Measurements from ENCODE around the gene SLC19A1.
"Not testable (repeated sequence)": the region's sequence is repeated elsewhere in the genome, so short reads cannot be mapped to it uniquely, and the experiment has no call there.

Gene SLC19A1

DNA sequence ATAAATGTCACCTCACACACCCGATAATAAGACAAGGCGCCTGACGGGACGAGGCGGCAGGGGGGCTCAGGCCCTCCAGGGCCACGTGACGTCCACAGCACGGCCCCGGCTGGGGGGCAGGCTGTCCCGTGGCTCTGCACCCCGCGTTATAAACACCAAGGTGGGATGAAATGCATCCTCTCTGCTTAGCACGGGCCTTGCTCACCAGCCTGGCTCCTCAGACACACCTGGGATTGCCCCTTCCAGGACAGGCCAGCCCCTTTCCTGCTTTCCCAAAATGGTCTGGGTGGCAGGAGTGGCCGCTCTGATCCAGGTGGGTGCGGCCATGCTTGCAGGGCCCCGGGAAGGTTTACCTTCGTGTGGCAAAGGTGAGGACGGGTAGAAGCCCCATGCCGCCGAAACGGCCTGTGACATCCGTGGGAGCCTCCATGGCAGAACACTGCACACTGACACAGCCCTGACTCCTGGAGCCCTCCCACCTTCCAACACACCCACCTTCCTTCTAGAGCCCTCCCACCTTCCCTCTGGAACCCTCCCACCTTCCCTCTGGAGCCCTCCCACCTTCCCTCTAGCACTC is 35.9 kb downstream of the SLC19A1 start:
- DNase-seq (ENCODE audit: low read depth, low spot score) = no peak

DNA sequence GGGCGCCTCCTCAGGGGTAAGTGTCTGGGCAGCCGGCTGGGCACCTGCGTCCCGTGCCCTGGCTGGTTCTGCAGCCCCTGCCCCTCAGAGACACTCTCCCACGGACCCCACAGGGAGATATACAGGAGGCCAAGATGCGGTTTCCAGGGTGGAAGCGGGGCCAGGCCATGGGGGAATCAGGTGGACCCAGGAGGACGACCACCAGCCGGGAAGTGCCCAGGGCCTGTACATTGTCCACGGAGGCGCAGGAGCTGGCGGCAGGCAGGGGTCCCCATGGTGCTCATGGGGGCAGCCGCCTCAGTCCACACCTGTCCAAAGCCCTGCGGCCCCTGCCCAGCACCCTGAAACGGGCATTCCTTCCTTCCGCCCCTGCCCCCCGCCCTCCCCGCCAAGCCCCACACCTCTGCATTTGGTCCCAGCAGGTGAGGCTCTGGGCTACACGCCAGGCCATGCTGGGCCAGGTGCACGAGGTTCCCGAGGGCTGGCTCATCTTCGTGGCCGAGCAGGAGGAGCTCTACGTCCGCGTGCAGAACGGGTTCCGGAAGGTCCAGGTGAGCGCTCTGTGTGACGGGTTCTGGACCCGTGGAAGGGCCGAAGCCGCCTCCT is 36.7 kb downstream of the SLC19A1 start:
- no peak for DNase-seq (ENCODE audit: low read depth, low spot score)

DNA sequence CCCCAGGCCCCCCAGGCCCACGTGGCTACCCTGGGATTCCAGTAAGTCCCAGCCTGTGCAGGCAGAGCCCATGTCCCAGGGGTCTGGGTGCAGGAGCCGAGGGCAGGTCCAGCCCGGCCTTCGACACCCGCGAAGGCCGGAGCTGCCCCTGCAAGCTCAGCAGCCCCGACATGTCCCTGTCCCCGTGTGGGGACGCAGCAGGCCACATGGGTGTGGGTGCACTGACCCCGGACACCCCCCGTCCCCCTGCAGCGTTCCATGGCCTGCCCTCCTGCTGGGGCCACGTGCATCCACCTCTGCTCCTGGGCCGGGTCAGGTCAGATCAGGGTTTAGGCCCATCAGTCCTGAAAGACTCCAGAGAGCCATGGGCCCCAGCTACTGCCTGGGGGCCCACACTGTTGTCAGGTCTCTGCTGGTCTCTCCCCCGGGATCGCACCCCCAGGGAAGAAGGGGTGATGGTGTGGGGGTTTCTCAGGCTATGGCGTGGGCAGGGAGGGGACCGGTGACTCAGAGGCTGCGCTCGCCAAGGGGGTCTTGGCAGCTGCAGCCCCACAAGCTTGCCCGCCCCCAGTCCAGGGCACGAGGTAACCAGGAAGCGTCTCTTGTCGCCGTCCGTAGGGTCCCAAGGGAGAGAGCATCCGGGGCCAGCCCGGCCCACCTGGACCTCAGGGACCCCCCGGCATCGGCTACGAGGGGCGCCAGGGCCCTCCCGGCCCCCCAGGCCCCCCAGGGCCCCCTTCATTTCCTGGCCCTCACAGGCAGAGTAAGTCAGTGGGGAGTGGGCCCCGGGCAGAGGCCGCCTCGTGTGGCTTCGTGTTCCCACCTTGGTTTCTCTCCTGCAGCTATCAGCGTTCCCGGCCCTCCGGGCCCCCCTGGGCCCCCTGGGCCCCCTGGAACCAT is 37.5 kb downstream of the SLC19A1 start:
- DNase-seq (ENCODE audit: low read depth, low spot score) = no peak

DNA sequence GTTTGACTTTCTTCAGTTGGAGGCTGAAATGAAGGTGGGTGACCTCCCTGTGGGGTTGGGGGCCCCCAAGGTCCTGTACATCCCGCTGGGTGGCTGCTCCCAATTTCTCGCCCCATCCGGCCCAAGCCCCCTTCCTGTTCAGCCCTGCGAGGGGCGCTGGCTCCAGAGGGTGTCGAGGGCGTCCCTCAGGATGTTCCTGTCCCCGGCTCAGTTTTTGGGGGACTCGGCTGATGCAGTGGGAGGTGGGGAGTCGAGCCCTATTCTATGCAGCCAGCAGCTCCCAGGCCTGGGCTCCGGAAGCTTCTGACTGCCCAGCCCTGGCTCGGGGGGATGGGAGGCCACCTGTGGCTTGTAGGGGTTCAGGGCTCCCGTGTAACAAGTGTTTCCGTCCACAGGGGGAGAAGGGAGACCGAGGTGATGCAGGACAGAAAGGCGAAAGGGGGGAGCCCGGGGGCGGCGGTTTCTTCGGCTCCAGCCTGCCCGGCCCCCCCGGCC is 38.2 kb downstream of the SLC19A1 start:
- DNase-seq (ENCODE audit: low read depth, low spot score) = no peak

- not testable (repeated sequence) for DNase-seq (ENCODE audit: low read depth, low spot score)
Observed at GRCh38 chr21:45503226-45503625, 39.0 kb downstream of the SLC19A1 start.

GRCh38 chr21:45502600-45502999 is 39.6 kb downstream of the SLC19A1 start:
- DNase-seq (ENCODE audit: low read depth, low spot score) = no peak

GRCh38 chr21:45502006-45502345 is 40.3 kb downstream of the SLC19A1 start:
- no peak for DNase-seq (ENCODE audit: low read depth, low spot score)

- DNase-seq (ENCODE audit: low read depth, low spot score) = not testable (repeated sequence)
Observed at GRCh38 chr21:45501081-45502005, 40.9 kb downstream of the SLC19A1 start.

GRCh38 chr21:45499970-45500577 is 42.2 kb downstream of the SLC19A1 start:
- no peak for DNase-seq (ENCODE audit: low read depth, low spot score)

GRCh38 chr21:45499201-45499750 is 43.0 kb downstream of the SLC19A1 start:
- no peak for DNase-seq (ENCODE audit: low read depth, low spot score)

GRCh38 chr21:45498646-45499000 is 43.6 kb downstream of the SLC19A1 start:
- DNase-seq (ENCODE audit: low read depth, low spot score) = no peak

DNA sequence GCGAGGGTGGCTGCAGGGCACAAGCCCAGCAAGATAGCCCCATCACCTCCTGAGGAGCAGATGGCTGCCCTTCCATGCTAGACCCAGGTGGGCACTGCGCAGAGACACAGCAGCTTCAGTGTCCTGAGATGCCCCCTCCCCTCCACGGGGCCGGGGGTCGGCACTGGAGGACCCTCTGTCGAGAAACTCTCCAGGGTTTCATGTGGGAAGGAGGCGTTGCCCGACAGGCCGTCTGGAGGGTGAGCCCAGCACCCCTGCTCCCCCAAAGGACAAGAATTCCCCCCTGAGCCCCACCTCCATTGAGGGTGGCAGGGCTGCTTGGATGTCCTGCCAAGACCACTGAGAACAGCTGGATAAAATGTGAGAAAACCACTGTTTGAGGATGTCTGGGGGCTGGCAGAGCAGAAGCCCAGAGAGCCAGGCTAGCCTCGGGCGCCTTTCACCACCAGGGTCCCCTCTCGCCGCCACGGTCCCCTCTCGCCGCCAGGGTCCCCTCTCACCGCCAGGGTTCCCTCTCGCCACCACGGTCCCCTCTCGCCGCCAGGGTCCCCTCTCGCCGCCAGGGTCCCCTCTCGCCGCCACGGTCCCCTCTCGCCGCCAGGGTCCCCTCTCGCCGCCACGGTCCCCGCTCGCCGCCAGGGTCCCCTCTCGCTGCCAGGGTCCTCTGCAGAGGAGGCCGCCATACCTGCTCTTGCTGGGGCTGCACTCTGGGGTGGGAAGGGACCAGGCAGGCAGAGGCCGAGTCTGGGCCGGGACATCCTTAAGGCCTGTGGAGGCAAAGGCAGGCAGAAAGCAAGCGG is 44.2 kb downstream of the SLC19A1 start:
- no peak for DNase-seq (ENCODE audit: low read depth, low spot score)

DNA sequence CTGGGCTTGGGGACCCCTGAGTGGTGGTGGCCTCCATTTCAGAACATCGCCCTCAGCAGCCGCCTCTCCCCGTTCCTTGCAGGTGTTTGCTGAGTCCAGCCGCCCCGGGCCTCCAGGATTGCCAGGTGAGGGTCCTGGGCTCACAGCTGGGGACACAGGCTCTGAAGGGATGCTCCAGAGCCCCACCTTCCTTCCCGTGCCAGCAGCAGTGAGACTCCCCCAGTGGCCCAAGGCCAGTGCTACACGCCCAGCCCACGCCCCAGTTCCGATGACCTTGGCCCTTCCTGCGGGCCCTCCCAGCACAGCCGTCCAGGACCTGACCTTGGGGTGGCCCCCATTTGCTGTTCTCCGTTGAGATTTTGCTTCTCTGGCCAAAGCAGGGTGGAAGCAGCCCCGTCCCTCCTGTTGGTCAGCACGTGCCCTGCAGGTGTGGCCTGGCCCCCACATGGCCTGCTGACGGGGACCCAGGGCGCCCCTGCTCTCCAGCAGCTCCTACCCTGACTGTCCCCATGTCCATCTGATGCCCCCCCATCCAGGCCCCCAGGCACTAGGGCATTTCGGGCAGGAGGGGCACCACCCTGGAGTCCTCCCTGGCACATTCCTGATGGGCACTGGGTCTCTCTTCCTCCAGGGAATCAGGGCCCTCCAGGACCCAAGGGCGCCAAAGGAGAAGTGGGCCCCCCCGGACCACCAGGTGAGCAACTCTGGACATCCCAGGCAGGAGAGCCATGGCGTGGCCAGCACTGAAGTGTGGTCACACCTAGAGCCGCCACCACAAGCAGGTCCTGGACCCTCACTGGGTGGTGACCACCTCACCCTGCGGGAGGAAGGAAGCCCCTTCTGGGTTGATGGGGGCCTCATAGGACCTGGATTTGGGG is 45.0 kb downstream of the SLC19A1 start:
- DNase-seq (ENCODE audit: low read depth, low spot score) = no peak

GRCh38 chr21:45496151-45496967 is 45.9 kb downstream of the SLC19A1 start:
- DNase-seq (ENCODE audit: low read depth, low spot score) = no peak

DNA sequence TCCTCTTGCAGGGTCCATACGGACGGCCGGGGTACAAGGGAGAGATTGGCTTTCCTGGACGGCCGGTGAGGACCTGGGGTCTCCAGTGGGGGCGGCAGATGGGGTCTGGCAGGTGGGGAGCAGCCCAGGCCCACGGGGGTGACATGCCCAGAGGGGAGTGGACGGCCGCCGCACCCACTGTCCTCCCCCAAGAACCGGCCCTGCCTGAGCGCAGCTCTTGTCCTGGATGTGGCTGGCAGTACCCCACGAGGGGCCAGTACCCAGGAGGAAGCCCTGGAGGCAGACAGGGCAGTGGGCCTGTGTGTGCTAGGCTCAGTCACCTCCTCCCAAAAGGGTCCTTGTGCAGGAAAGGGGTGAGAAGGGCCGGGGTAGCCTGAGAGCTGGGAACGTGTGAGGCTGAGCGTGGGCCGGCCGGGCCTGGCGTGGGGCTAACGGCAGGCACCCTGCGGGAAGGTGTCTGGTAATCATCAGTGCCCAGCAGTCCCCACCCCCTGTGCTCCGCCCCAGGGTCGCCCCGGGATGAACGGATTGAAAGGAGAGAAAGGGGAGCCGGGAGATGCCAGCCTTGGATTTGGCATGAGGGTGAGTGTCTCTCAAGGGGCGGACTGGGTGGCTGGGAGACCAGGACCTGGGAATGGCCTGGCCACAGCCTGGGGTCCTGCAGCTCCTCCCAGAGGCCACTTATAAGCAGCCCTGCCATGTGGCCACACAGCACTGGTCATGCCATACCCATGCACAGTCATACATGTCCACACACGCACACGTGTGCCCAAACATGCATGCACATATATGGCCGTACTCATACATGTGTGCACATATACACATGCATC is 47.2 kb downstream of the SLC19A1 start:
- no peak for DNase-seq (ENCODE audit: low read depth, low spot score)

DNA sequence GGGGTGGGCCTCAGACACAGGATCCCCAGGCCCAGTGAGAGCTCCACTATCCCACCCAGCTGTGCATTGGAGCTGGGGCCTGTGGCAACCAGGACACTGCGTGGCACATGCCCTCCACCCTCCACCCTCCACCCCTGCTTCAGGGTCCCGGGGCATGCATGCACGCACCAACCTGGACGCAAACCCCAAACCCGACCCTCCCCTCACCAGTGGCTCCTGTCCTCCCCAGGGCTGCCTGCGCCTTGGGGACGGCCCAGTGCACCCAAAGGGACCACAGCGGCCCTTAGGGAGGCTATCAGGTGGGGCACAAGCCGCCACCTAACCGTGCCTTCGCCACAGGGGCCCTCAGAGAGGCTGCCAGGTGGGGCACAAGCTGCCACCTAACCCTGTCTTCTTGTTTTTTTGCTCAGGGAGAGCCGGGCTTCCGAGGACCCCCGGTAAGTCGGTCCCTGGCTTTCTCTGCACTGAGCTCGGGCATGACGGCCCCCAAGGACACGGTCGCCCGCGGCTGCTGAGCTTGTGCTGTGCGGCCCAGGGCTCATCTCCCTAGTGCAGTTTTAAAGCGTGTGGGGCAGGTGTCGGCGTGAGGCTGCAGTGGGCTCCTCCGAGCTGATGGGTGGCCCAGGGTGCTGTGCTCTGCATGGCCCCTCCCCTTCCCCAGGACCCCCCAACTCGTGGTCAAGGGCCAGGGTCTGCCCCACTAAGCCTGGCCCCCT is 47.9 kb downstream of the SLC19A1 start:
- DNase-seq (ENCODE audit: low read depth, low spot score) = no peak
